OCI-LY3 (cell line): ENCODE data around the gene BABAM2.

Experiments used
- EZH2phosphoT487 ChIP-seq: fragments of 200-600 bp; shearing (Covaris generic); IDR thresholded peaks from 2 replicates; pipeline ENCODE4 v1.6.1; 2018; ENCODE audit warnings: antibody characterized with exemption, mixed run types, low read depth
- TF ChIP-seq, protein P1 (sequence below): fragments of 200-600, 300-600 bp; sonication (generic); IDR thresholded peaks from 2 replicates; pipeline ENCODE4 v1.5.1; 2014; ENCODE audit warnings: antibody characterized with exemption, low read length, low read depth

DNA sequence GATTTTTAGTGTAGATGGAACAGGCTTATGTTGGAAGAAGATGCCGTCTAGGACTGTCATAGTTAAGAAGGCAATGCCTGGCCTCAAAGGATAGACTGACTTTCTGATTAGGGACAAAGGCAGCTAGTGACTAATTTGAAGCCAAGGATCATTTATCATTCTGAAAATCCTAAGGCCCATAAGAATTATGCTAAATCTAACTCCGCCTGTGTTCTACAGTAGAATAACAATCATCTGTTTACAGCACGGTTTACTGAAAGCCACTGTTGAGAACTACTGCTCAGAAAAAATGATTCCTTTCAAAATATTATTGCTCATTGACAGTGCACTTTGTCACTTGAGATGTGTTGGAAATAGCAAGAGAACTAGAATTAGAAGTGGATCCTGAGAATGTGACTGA lies 44.5 kb downstream of the BABAM2 start:
- TF ChIP-seq, protein P1, sequence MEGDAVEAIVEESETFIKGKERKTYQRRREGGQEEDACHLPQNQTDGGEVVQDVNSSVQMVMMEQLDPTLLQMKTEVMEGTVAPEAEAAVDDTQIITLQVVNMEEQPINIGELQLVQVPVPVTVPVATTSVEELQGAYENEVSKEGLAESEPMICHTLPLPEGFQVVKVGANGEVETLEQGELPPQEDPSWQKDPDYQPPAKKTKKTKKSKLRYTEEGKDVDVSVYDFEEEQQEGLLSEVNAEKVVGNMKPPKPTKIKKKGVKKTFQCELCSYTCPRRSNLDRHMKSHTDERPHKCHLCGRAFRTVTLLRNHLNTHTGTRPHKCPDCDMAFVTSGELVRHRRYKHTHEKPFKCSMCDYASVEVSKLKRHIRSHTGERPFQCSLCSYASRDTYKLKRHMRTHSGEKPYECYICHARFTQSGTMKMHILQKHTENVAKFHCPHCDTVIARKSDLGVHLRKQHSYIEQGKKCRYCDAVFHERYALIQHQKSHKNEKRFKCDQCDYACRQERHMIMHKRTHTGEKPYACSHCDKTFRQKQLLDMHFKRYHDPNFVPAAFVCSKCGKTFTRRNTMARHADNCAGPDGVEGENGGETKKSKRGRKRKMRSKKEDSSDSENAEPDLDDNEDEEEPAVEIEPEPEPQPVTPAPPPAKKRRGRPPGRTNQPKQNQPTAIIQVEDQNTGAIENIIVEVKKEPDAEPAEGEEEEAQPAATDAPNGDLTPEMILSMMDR, result no peak
- no peak for TF ChIP-seq EZH2phosphoT487
